Measurements from ENCODE around the gene ODF2L. TPM values are rescaled to one million over a fixed set of nuclear protein-coding genes. Genes with fewer than 3 reads are reported as not detected.
"Not testable (repeated sequence)": the region's sequence is repeated elsewhere in the genome, so short reads cannot be mapped to it uniquely, and the experiment has no call there.

Gene ODF2L
- total RNA-seq, 1 experiment from 2014 or later = 88.2 TPM

DNA sequence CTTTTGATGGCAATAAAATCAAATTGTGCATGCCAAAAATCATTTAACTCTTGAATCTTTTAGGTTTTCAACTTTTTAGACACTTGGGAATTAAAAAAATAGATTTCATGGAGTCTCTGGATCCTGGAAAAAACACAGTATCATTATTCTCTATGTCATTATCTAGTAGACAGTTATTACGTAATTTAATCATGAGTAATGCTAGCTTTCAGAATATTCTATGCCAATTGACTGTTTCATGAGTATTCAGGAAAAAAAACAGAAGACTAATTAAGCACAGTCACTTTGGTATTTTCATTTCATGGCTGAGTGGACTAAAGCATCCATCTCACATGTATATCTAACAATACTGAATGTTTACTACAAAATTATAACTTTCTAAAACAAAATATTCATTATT is 44.0 kb downstream of the ODF2L start:
- no peak for TF ChIP-seq REST (IDR thresholded peaks at IDR 0.05; ENCODE audit: insufficient read depth in 1 of 2, low read depth in 2 of 2, low read length in 1 of 2)
- TF ChIP-seq, protein P1, sequence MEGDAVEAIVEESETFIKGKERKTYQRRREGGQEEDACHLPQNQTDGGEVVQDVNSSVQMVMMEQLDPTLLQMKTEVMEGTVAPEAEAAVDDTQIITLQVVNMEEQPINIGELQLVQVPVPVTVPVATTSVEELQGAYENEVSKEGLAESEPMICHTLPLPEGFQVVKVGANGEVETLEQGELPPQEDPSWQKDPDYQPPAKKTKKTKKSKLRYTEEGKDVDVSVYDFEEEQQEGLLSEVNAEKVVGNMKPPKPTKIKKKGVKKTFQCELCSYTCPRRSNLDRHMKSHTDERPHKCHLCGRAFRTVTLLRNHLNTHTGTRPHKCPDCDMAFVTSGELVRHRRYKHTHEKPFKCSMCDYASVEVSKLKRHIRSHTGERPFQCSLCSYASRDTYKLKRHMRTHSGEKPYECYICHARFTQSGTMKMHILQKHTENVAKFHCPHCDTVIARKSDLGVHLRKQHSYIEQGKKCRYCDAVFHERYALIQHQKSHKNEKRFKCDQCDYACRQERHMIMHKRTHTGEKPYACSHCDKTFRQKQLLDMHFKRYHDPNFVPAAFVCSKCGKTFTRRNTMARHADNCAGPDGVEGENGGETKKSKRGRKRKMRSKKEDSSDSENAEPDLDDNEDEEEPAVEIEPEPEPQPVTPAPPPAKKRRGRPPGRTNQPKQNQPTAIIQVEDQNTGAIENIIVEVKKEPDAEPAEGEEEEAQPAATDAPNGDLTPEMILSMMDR (IDR thresholded peaks at IDR 0.05) = no peak
- TF ChIP-seq TCF7L2 (IDR thresholded peaks at IDR 0.05; ENCODE audit: low read depth, low read length) = no peak
- TF ChIP-seq SIN3A (IDR thresholded peaks at IDR 0.05; ENCODE audit: borderline replicate concordance, insufficient read depth, low read depth, low read length) = no peak
- no peak for TF ChIP-seq POLR2AphosphoS5 (IDR thresholded peaks at IDR 0.05; ENCODE audit: low read depth, low read length)
- in situ Hi-C loops (cut with HindIII; ENCODE audit: low pct_unique_long_range_greater_than_20kb, low sequenced_read_pairs) = no loop called here
- no peak for DNase-seq (ENCODE audit: low read depth, low spot score)
- CTCF ChIA-PET = no interaction called here
- Histone ChIP-seq H3K36me3 (ENCODE audit: control insufficient read depth, insufficient read depth, low read length) (peaks cover 18% of the 10 kb centered on the region), H3K27me3 (ENCODE audit: control insufficient read depth, insufficient read depth, low read length) (no peaks in the 10 kb centered on the region), H3K9me3 (ENCODE audit: control insufficient read depth, insufficient read depth, low read depth, low read length) (no peaks in the 10 kb centered on the region), H3K4me3 (ENCODE audit: low read depth in 2 of 2, low read length in 2 of 2) (no peak overlapping the region), H3K27ac (ENCODE audit: low read length) (no peak overlapping the region), H3K4me1 (ENCODE audit: control insufficient read depth, insufficient read depth, low read length) (no peaks in the 10 kb centered on the region)
- no peak for ATAC-seq
- POLR2A ChIA-PET = no interaction called here
- intact Hi-C loops (cut with micrococcal nuclease; ENCODE audit: unreplicated experiment) = no loop called here
- BruUV-seq (replicated peaks) = no TSS peak

GRCh38 chr1:86350230-86350629 is 45.9 kb downstream of the ODF2L start:
- H3K9me3 ChIP-seq (ENCODE audit: control insufficient read depth, insufficient read depth, low read depth, low read length); POLR2A ChIA-PET; H3K27ac ChIP-seq (ENCODE audit: low read length); H3K4me1 ChIP-seq (ENCODE audit: control insufficient read depth, insufficient read depth, low read length); in situ Hi-C loops (cut with HindIII; ENCODE audit: low pct_unique_long_range_greater_than_20kb, low sequenced_read_pairs); H3K4me3 ChIP-seq (ENCODE audit: low read depth in 2 of 2, low read length in 2 of 2); DNase-seq (ENCODE audit: low read depth, low spot score); ATAC-seq; H3K27me3 ChIP-seq (ENCODE audit: control insufficient read depth, insufficient read depth, low read length); intact Hi-C loops (cut with micrococcal nuclease; ENCODE audit: unreplicated experiment); BruUV-seq (replicated peaks): not testable (repeated sequence)
- peaks cover 14% of the 10 kb centered on the region for H3K36me3 ChIP-seq (ENCODE audit: control insufficient read depth, insufficient read depth, low read length)
- CTCF ChIA-PET = interaction anchor here (1.2 kb wide), 1 partner anchor 759 kb away, joined by 3 read pairs; no protein-coding TSS in a partner anchor

DNA sequence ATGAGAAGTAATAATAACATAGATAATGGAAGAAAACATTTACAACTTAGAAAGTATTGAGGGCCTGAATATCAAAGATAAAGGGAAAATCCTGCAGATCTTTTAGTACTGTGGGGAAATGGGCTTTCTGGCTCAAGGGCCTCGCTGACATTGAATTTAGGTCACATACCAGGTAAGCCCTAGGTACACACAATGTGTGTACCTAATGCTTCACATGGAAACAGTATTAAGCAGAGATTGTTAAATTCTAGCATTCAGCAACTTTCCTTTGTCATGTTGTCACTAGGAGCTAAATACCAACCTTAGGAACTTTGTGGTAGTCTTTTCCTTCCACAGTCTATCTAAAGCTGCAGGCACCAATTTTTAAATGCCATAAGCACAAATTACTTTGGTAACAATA is 49.7 kb downstream of the ODF2L start:
- Histone ChIP-seq H3K27me3 (ENCODE audit: control insufficient read depth, insufficient read depth, low read length) (no peaks in the 10 kb centered on the region), H3K9me3 (ENCODE audit: control insufficient read depth, insufficient read depth, low read depth, low read length) (no peaks in the 10 kb centered on the region), H3K4me1 (ENCODE audit: control insufficient read depth, insufficient read depth, low read length) (no peaks in the 10 kb centered on the region), H3K4me3 (ENCODE audit: low read depth in 2 of 2, low read length in 2 of 2) (no peak overlapping the region), H3K27ac (ENCODE audit: low read length) (no peak overlapping the region), H3K36me3 (ENCODE audit: control insufficient read depth, insufficient read depth, low read length) (no peaks in the 10 kb centered on the region)
- DNase-seq (ENCODE audit: low read depth, low spot score) (no peak), ATAC-seq (no peak)
- no TSS peak for BruUV-seq (replicated peaks)
- TF ChIP-seq REST (IDR thresholded peaks at IDR 0.05; ENCODE audit: insufficient read depth in 1 of 2, low read depth in 2 of 2, low read length in 1 of 2) (no peak), POLR2AphosphoS5 (IDR thresholded peaks at IDR 0.05; ENCODE audit: low read depth, low read length) (no peak), TCF7L2 (IDR thresholded peaks at IDR 0.05; ENCODE audit: low read depth, low read length) (no peak), SIN3A (IDR thresholded peaks at IDR 0.05; ENCODE audit: borderline replicate concordance, insufficient read depth, low read depth, low read length) (no peak)
- TF ChIP-seq, protein P1 (IDR thresholded peaks at IDR 0.05) = no peak
- ChIA-PET CTCF (no interaction called here), POLR2A (no interaction called here)
- intact Hi-C loops (cut with micrococcal nuclease; ENCODE audit: unreplicated experiment) = no loop called here
- in situ Hi-C loops (cut with HindIII; ENCODE audit: low pct_unique_long_range_greater_than_20kb, low sequenced_read_pairs) = no loop called here
